Lung (tissue), 13 donors: ENCODE measurements around the gene TMEM129. TPM values are rescaled to one million over a fixed set of nuclear protein-coding genes. Genes with fewer than 3 reads are reported as not detected.

Source experiments
- ATAC-seq: fragments of 200-7000 bp; cut with Tn5 transposase; one replicate; pipeline ENCODE4 v1.9.1; 2020; ENCODE audit warnings: moderate number of reproducible peaks; ENCODE audit not compliant: insufficient read depth, low FRiP score
- DNase-seq, 3 donors: peaks; one replicate each; pipeline ENCODE4 v3.0.0-alpha.2; 2013 to 2017
- H3K27ac ChIP-seq, 2 donors: one replicate each; pipeline ENCODE4 v1.5.1; 2013; ENCODE audit warnings: mild to moderate bottlenecking in 2 of 2, moderate library complexity in 2 of 2, control low read depth in 1 of 2, inconsistent platforms in 1 of 2, low read depth in 1 of 2, low read length in 1 of 2
- H3K27me3 ChIP-seq, 3 donors: one replicate each; pipeline ENCODE4 v1.5.1; 2013; ENCODE audit warnings: low read length in 2 of 3; ENCODE audit not compliant: control insufficient read depth in 3 of 3, insufficient read depth in 3 of 3
- H3K36me3 ChIP-seq, 4 donors: one replicate each; pipeline ENCODE4 v1.5.1; 2013; ENCODE audit warnings: low read length in 4 of 4, mild to moderate bottlenecking in 1 of 4, moderate library complexity in 1 of 4; ENCODE audit not compliant: control insufficient read depth in 4 of 4, insufficient read depth in 4 of 4
- H3K4me1 ChIP-seq, 5 donors: one replicate each; pipeline ENCODE4 v1.5.1; 2013; ENCODE audit warnings: low read length in 5 of 5, mild to moderate bottlenecking in 2 of 5, moderate library complexity in 1 of 5; ENCODE audit not compliant: control insufficient read depth in 5 of 5, insufficient read depth in 5 of 5
- H3K4me3 ChIP-seq: one replicate; pipeline ENCODE4 v1.5.1; 2013; ENCODE audit warnings: mild to moderate bottlenecking, control low read depth, moderate library complexity
- H3K9ac ChIP-seq, 2 donors: one replicate each; pipeline ENCODE4 v1.5.1; 2013; ENCODE audit warnings: low read length in 2 of 2, control low read depth in 1 of 2; ENCODE audit not compliant: insufficient read depth in 1 of 2
- H3K9me3 ChIP-seq, 4 donors: one replicate each; pipeline ENCODE4 v1.5.1; 2013; ENCODE audit warnings: low read length in 3 of 4, mild to moderate bottlenecking in 1 of 4, moderate library complexity in 1 of 4; ENCODE audit not compliant: control insufficient read depth in 4 of 4, insufficient read depth in 3 of 4
- CTCF ChIP-seq: IDR thresholded peaks from 2 replicates; pipeline ENCODE4 v1.5.1; 2012; ENCODE audit warnings: mild to moderate bottlenecking; ENCODE audit errors: control extremely low read depth, extremely low read depth
- WGBS, 2 donors: extraction: QIAGEN DNeasy Blood & Tissue Kit; methylation state at CpG; one replicate each; pipeline ENCODE4 v1.1.7; 2013; 5-methylcytosine and 5-hydroxymethylcytosine counted together
- polyA plus RNA-seq, 2 donors: library from polyadenylated mRNA; stranded (reverse); fragments of 200-250 nt; gene quantifications; one replicate each; pipeline ENCODE4 v1.2.1, GENCODE V29; 2013
- small RNA-seq: library from RNA; depleted of rRNA; stranded (forward); fragments of <200 nt; gene quantifications from one replicate; pipeline ENCODE3, GENCODE V24; 2014; ENCODE audit warnings: low replicate concordance
- total RNA-seq, 2 donors: library from RNA; depleted of rRNA in 1 of 2; stranded (reverse); fragments of >200 nt in 1 of 2; gene quantifications; one replicate each; pipeline ENCODE4 v1.2.1, GENCODE V29; 2014 to 2021
- donor health status: control.
- donor health status: control.
- donor health status: Bipolar disorder and iron deficiency.
- donor health status: healthy.
- donor health status: DM: yes; HTN: yes; CAD: no.

TMEM129 gene
- total and polyA plus RNA-seq, 4 donors, result 16.6 to 45.2 (median 37.8) TPM

- Histone ChIP-seq H3K27me3 (no peaks in the 10 kb centered on the region), H3K9me3 (no peaks in the 10 kb centered on the region), H3K4me1 (no peaks in the 10 kb centered on the region), H3K4me3 (no peak overlapping the region), H3K36me3 (peaks cover 0 to 2% (median 0%) of the 10 kb centered on the region in 4 donors), H3K27ac (no peak overlapping the region), H3K9ac (no peak overlapping the region)
- no peak for ATAC-seq
- 92% methylated on average over 15 of the region's 15 CpGs for WGBS, 2 donors
- DNase-seq, result no peak
- no peak for TF ChIP-seq CTCF
Measured at GRCh38 chr4:1667273-1667672, 53.9 kb downstream of the TMEM129 start.

- Histone ChIP-seq H3K27me3 (no peaks in the 10 kb centered on the region), H3K9me3 (no peaks in the 10 kb centered on the region), H3K9ac (no peak overlapping the region), H3K4me1 (no peaks in the 10 kb centered on the region), H3K4me3 (no peak overlapping the region), H3K36me3 (peaks cover 0 to 2% (median 0%) of the 10 kb centered on the region in 4 donors), H3K27ac (no peak overlapping the region)
- no peak for TF ChIP-seq CTCF
- 64 to 80% methylated on average over 12 of the region's 12 CpGs for WGBS, 2 donors
- DNase-seq (no peak), ATAC-seq (no peak)
Measured at GRCh38 chr4:1666391-1666790, 54.7 kb downstream of the TMEM129 start.

Small RNA genes within 50 kb of the gene (small RNA-seq; reads per million reads assigned to genes)
- not detected for gene RF00019

Other genes with a start within 250 kb of the TMEM129 start
- gene FAM53A, start 37.0 kb downstream of the TMEM129 start, total RNA-seq, result 1 to 10 TPM; 2.1 to 2.8 TPM
- gene FAM53A, start 37.0 kb downstream of the TMEM129 start, polyA plus RNA-seq, result 1 to 10 TPM; 1.4 to 2.3 TPM
- 10 to 100 TPM; 34.9 to 43.2 TPM for gene SLBP, start 9.0 kb downstream of the TMEM129 start, total RNA-seq
- 10 to 100 TPM; 34.9 to 35.0 TPM for gene SLBP, start 9.0 kb downstream of the TMEM129 start, polyA plus RNA-seq
- gene TACC3, start 198 bp upstream of the TMEM129 start, total RNA-seq, result 10 to 100 TPM; 13.8 to 18.7 TPM
- gene TACC3, start 198 bp upstream of the TMEM129 start, polyA plus RNA-seq, result 10 to 100 TPM; 18.3 to 22.1 TPM
- 10 to 100 TPM; 24.8 to 99.3 TPM for gene FGFR3, start 72.0 kb upstream of the TMEM129 start, total RNA-seq
- gene FGFR3, start 72.0 kb upstream of the TMEM129 start, polyA plus RNA-seq, result 10 to 100 TPM in 1 of 2 donors, 1 to 10 TPM in 1; 8.1 to 20.0 TPM
- 10 to 100 TPM; 31.1 to 47.1 TPM for gene LETM1, start 134.8 kb upstream of the TMEM129 start, total RNA-seq
- 10 to 100 TPM; 21.7 to 22.6 TPM for gene LETM1, start 134.8 kb upstream of the TMEM129 start, polyA plus RNA-seq
- 10 to 100 TPM; 41.7 to 66.2 TPM for gene NSD2, start 150.1 kb upstream of the TMEM129 start, total RNA-seq
- 10 to 100 TPM; 12.7 to 14.8 TPM for gene NSD2, start 150.1 kb upstream of the TMEM129 start, polyA plus RNA-seq